Ovary (tissue), 9 donors: ENCODE measurements around the gene PCDHGA11. TPM values are rescaled to one million over a fixed set of nuclear protein-coding genes. Genes with fewer than 3 reads are reported as not detected.
"Not testable (repeated sequence)": the region's sequence is repeated elsewhere in the genome, so short reads cannot be mapped to it uniquely, and the experiment has no call there.

Experiments
- DNase-seq, 5 donors: peaks; one replicate each; pipeline ENCODE4 v3.0.0-alpha.2; 2019 to 2020
- H3K27ac ChIP-seq, 2 donors: fragments of 200-600 bp; one replicate each; pipeline versions ENCODE4 v1.5.1 to v1.8.0; 2019 to 2022
- H3K27me3 ChIP-seq: fragments of 200-600 bp; one replicate; pipeline ENCODE4 v1.8.0; 2022
- H3K36me3 ChIP-seq: fragments of 200-600 bp; sonication (generic); one replicate; pipeline ENCODE4 v1.5.1; 2019
- H3K4me1 ChIP-seq: one replicate; pipeline ENCODE4 v1.8.1; 2013; ENCODE audit warnings: mild to moderate bottlenecking, moderate library complexity; ENCODE audit not compliant: insufficient read depth
- H3K4me3 ChIP-seq: fragments of 200-600 bp; sonication (generic); one replicate; pipeline ENCODE4 v1.5.1; 2017
- H3K9me3 ChIP-seq, 2 donors: fragments of 200-600 bp in 1 of 2; sonication (generic) in 1 of 2; one replicate each; pipeline versions ENCODE4 v1.5.1 to v1.8.1; 2013 to 2019; ENCODE audit warnings: mild to moderate bottlenecking in 1 of 2, moderate library complexity in 1 of 2
- EP300 ChIP-seq: sonication (generic); formaldehyde crosslinking; IDR thresholded peaks from one replicate; pipeline ENCODE4 v1.6.1; 2017; ENCODE audit warnings: antibody characterized with exemption
- POLR2A ChIP-seq: fragments of 450-650 bp; IDR thresholded peaks from one replicate; pipeline ENCODE4 v1.6.1; 2017; ENCODE audit warnings: antibody characterized with exemption, mild to moderate bottlenecking, moderate library complexity
- WGBS, 3 donors: extraction: QIAGEN DNeasy Blood & Tissue Kit in 1 of 3; methylation state at CpG; one replicate each; pipeline versions ENCODE4 v1.1.5 to v1.1.7; 2013 to 2017; 5-methylcytosine and 5-hydroxymethylcytosine counted together
- intact Hi-C, 4 donors: fragments of 100-400 bp; cut with DNase I; formaldehyde crosslinking; loops; one replicate each; pipeline versions ENCODE4 v1.11.0 to v1.15.1; 2022 to 2023
- polyA plus RNA-seq, 2 donors: library from polyadenylated mRNA; stranded (reverse); fragments of 200-250 nt in 1 of 2; fragments of 350-450 nt in 1 of 2; fragmentation: Illumina TruSeq in 1 of 2; extraction: RNeasy Lipid Tissue Mini Kit (QIAGEN cat#74804) in 1 of 2; gene quantifications; one replicate each; pipeline ENCODE4 v1.2.3, GENCODE V29; 2013 to 2014
- total RNA-seq, 7 donors: library from RNA; depleted of rRNA in 2 of 7; stranded (reverse); fragments of >200 nt in 2 of 7; fragmentation: NEBNext Ultra II Directional in 3 of 7; extraction: Animal tissue kit (Norgen Biotek cat#: 25700) in 3 of 7; gene quantifications; one replicate each; pipeline versions ENCODE4 v1.1.0 to v1.2.4, GENCODE V29; 2016 to 2023
- TF ChIP-seq, protein P1 (sequence below), 3 donors: fragments of 450-650 bp in 2 of 3; fragments of 200-600 bp in 1 of 3; IDR thresholded peaks; one replicate each; pipeline versions ENCODE4 v1.5.1 to v1.8.0; 2016 to 2022; ENCODE audit warnings: antibody characterized with exemption in 3 of 3, mild to moderate bottlenecking in 1 of 3
- donor health status: DM: no; HTN: no; CAD: no; lungs with moderate emphysema.
- donor health status: DM: no; HTN: no; CAD: no.
- donor health status: Bipolar disorder and iron deficiency.
- donor health status: DM: yes; HTN: yes; CAD: no.
- donor health status: DM: no; HTN: no; CAD: no.
- donor health status: DM: yes; HTN: yes; CAD: no.

Gene PCDHGA11
- total and polyA plus RNA-seq, 9 donors: 1.4 to 7.7 (median 4.7) TPM

DNA sequence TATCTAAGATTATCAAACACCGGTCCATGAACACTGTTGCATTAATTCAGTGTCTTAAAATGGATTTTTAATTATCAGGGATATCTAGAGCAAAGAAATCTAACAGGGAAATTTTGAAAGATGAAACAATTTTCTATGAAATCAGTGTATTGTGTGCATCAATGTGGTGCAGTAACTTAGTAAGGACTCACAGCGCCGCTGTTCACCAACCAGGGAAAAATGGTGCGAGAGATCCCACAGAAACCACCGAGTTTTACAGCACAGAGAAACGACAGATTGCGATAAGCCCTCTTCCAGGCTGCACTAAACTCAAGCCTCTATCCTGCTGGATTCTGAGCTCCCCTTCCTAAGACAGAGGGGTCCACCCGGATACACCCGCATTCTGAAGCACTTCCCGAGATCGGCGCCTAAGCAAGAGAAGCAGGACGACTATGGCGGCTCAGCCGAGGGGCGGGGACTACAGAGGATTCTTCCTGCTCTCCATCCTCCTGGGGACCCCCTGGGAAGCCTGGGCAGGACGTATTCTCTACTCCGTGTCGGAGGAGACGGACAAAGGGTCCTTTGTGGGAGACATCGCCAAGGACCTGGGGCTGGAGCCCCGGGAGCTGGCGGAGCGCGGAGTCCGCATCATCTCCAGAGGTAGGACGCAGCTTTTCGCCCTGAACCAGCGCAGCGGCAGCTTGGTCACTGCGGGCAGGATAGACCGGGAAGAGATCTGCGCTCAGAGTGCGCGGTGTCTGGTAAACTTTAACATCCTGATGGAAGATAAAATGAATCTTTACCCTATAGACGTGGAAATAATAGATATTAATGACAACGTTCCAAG, 38.2 kb upstream of the PCDHGA11 start, which contains the start of gene PCDHGA7:
Gene PCDHGA7 (plus strand): TSS at position 274 of the 826 bp plus-strand sequence. CDS start 158 bp downstream, at position 432.
- no peak within 1 kb of the TSS for H3K4me3 ChIP-seq
- DNase-seq: no peak

GRCh38 chr5:141383345-141383744, 37.5 kb upstream of the PCDHGA11 start:
- 33 to 41% (median 35%) methylated on average over 21 of the region's 21 CpGs for WGBS, 3 donors
- no peak overlapping the region for H3K27ac ChIP-seq
- intact Hi-C loops: no loop called here
- H3K4me1 ChIP-seq: no peaks in the 10 kb centered on the region
- H3K9me3 ChIP-seq: peaks cover 12 to 36% of the 10 kb centered on the region in 2 donors
- no peak overlapping the region for H3K4me3 ChIP-seq
- no peaks in the 10 kb centered on the region for H3K27me3 ChIP-seq
- no peak for DNase-seq
- TF ChIP-seq EP300: no peak
- TF ChIP-seq, protein P1, sequence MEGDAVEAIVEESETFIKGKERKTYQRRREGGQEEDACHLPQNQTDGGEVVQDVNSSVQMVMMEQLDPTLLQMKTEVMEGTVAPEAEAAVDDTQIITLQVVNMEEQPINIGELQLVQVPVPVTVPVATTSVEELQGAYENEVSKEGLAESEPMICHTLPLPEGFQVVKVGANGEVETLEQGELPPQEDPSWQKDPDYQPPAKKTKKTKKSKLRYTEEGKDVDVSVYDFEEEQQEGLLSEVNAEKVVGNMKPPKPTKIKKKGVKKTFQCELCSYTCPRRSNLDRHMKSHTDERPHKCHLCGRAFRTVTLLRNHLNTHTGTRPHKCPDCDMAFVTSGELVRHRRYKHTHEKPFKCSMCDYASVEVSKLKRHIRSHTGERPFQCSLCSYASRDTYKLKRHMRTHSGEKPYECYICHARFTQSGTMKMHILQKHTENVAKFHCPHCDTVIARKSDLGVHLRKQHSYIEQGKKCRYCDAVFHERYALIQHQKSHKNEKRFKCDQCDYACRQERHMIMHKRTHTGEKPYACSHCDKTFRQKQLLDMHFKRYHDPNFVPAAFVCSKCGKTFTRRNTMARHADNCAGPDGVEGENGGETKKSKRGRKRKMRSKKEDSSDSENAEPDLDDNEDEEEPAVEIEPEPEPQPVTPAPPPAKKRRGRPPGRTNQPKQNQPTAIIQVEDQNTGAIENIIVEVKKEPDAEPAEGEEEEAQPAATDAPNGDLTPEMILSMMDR (IDR thresholded peaks at IDR 0.05): no peak
- TF ChIP-seq POLR2A: no peak
- no peaks in the 10 kb centered on the region for H3K36me3 ChIP-seq

More for the DNA sequence above, 38.2 kb upstream of the PCDHGA11 start, which contains the start of gene PCDHGA7:
- no peaks in the 10 kb centered on the region for H3K36me3 ChIP-seq
- WGBS, 3 donors: 12 to 16% (median 14%) methylated on average over 35 to 37 of the region's 37 CpGs
- TF ChIP-seq EP300: no peak
- no peak for TF ChIP-seq POLR2A
- TF ChIP-seq, protein P1 (IDR thresholded peaks at IDR 0.05): no peak
- peaks cover 12 to 35% of the 10 kb centered on the region in 2 donors for H3K9me3 ChIP-seq
- intact Hi-C loops: no loop called here
- H3K27me3 ChIP-seq: no peaks in the 10 kb centered on the region
- H3K27ac ChIP-seq: no peak within 1 kb of the TSS
- H3K4me1 ChIP-seq: no peaks in the 10 kb centered on the region

DNA sequence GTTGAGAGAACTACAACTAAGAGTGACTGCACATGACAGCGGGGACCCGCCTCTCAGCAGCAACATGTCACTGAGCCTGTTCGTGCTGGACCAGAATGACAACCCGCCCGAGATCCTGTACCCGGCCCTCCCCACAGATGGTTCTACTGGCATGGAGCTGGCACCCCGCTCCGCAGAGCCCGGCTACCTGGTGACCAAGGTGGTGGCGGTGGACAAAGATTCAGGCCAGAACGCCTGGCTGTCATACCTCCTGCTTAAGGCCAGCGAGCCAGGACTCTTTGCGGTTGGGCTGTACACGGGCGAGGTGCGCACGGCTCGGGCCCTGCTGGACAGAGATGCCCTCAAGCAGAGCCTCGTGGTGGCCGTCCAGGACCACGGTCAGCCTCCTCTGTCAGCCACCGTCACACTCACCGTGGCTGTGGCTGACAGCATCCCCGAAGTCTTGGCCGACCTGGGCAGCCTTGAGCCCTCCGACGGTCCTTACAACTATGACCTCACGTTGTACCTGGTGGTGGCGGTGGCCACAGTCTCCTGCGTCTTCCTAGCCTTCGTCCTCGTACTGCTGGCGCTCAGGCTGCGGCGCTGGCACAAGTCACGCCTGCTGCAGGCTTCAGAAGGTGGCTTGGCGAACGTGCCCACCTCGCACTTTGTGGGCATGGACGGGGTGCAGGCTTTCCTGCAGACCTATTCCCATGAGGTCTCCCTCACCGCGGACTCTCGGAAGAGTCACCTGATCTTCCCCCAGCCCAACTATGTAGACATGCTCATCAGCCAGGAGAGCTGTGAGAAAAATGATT, 36.2 kb upstream of the PCDHGA11 start:
- H3K27ac ChIP-seq: no peak overlapping the region
- intact Hi-C loops: no loop called here
- H3K4me1 ChIP-seq: no peaks in the 10 kb centered on the region
- H3K27me3 ChIP-seq: no peaks in the 10 kb centered on the region
- no peak for TF ChIP-seq EP300
- no peak for TF ChIP-seq POLR2A
- TF ChIP-seq, protein P1 (IDR thresholded peaks at IDR 0.05): no peak
- DNase-seq: no peak
- WGBS, 3 donors: 38 to 57% (median 47%) methylated on average over 36 to 43 of the region's 43 CpGs
- H3K36me3 ChIP-seq: no peaks in the 10 kb centered on the region
- peaks cover 16 to 49% of the 10 kb centered on the region in 2 donors for H3K9me3 ChIP-seq
- H3K4me3 ChIP-seq: no peak overlapping the region

GRCh38 chr5:141387557-141388311, 33.1 kb upstream of the PCDHGA11 start, which contains the start of gene PCDHGB4:
PCDHGB4 (plus strand) TSS chr5:141387698; CDS start chr5:141387885, 187 bp downstream.
- H3K4me3 ChIP-seq, intact Hi-C loops, H3K27me3 ChIP-seq, H3K4me1 ChIP-seq, DNase-seq, H3K36me3 ChIP-seq, H3K27ac ChIP-seq: not testable (repeated sequence)
- WGBS, 3 donors: 11 to 16% (median 11%) methylated on average over 22 to 24 of the region's 40 CpGs
- peaks cover 19 to 61% of the 10 kb centered on the region in 2 donors for H3K9me3 ChIP-seq
